HG03521 (cell line): Measurements from ENCODE around the gene AATF.
"Not testable (repeated sequence)": the region's sequence is repeated elsewhere in the genome, so short reads cannot be mapped to it uniquely, and the experiment has no call there.

ENCODE experiments used
- ATAC-seq: cut with Tn5 transposase; IDR thresholded peaks from one replicate; pipeline ENCODE4 v1.9.1; 2021; ENCODE audit warnings: mild to moderate bottlenecking, moderate library complexity; ENCODE audit not compliant: unreplicated experiment

The AATF gene

DNA sequence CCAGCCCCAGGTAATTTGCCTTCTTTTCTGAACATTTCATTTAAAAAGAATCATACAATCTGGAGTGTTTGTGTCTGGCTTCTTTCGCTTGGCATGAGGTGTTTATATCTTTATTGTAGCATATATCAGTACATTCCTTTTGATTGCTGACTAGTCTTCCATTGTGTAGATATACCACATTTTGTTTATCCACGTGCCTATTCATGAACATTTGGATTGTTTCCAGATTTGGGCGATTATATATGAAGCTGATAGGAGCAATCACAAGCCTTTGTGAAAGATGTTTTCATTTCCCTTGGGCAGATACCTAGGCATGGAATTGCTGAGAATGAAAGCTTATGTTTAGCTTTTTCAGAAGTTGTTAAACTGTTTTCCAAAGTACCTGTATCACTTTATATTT, 120.3 kb downstream of the AATF start:
- no peak for ATAC-seq

DNA sequence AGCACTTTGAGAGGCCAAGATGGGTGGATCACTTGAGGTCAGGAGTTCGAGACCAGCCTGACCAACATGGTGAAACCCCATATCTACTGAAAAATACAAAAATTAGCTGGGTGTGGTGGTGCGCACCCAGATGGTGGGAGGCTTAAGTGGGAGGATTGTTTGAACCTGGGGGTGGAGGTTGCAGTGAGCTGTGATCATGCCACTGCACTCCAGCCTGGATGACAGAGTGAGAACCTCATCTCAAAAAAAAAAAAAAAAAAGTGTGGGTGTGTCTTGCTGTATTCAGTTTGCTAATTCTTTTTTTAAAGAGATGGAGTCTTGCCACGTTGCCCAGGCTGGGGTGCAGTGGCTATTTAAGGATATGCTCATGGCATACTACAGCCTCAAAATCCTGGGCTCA, 124.7 kb downstream of the AATF start:
- ATAC-seq, result not testable (repeated sequence)

DNA sequence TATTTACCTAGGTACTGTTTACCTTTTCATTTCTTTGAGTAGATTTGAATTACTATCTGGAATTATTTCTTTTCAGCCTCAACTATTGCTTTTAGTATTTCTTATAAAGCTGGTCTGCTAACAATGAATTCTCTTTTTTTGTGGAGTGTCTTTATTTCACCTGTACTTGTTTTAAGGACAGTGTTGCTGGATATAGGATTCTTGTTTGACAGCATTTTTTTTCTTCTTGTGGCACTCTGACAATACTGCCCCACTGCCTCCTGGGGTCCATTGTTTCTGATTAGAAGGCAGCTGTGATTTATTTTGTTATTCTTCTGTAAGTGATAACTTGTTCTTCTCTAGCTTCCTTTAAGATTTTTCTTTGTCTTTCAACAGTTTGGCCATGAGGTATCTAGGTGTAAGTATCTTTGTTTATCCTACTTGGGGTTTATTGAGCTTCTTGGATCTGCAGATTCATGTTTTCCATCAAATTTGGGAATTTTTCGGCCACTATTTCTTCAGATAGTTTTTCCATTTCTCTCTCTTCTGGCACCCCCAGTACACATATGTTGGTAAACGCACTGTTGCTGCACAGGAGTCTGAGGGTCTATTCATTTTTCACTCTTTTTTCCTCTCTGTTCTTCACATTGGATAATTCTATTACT, 130.4 kb downstream of the AATF start:
- no peak for ATAC-seq

DNA sequence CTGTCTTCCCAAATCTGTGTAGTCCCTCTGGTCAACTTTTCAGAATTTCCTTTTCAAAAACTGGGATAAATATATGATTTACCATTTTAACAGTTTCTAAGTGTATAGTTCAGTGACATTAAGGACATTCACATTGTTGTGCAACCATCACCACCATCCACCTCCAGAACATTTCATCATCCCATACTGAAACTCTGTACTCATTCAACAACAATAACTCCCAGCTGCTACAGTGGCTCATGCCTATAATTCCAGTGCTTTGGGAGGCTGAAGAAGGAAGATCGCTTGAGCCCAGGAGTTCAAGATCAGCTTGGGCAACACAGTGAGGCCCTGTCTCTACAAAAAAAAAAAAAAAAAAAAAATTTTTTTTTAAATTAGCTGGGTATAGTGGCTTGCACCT, 131.0 kb downstream of the AATF start:
- ATAC-seq, result no peak

DNA sequence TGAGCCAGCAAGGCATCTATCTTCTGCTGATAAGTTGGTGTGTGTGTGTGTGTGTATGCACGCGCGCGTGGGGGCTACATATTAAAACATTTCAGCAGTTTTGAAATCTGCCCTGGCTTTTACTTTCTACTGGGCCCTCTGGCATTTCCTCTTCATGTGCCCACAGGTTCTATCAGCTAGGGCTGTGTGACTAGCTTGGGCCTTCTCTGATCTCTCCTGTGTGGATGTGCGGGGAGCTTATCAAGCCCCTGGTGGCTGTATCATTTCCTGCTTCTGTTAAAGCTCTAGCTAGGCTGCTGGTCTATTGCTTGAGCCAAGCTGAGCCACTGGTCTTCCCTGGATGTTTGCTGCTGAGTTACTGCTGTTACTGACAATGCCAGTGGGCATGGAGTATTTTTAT, 132.5 kb downstream of the AATF start:
- ATAC-seq, result no peak

DNA sequence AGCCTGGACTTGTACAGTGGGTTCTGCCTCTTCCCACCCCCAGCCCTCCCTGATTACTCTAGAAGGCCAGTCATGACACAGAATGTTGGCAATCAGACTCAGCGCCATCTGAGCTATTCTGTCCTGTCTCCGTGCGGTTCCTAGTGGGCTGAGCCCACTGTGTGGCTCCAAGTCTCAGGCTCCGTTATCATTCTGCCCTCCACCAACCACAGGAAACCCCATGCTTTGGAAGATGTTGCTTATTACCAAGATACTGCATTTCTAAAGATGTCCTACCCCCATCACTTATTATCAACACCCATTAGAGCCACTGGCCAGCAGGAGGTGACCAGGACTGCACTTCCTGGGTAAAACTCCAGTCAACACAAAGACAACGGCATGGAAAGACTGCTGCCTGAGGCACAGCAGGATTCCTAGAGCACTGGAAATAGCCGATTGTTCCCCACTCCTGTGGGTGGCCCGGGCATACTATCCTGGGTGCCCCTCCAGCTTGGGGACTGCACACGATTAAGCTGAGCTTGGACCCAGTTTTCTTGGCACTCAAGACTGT, 133.6 kb downstream of the AATF start:
- no peak for ATAC-seq

DNA sequence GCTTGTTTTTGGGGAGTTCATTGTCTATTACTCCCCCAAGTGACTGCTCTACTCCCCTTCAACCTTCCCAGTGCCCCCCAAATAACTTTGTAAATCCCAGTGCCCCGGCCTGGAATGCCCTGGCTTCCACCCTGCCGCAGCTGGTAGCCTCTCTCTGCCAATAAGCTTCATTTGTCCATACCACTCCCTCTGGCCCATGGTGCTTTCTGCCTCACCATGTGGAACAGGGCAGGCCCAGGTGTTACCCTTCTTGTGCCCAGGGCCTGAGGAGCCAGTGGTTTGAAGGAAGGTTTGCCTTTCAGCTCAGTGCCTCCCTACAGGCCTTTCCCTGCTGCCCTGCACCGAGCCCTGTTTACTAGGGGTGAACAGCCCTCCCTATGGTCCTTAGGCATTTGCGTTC, 134.2 kb downstream of the AATF start:
- ATAC-seq, result no peak

DNA sequence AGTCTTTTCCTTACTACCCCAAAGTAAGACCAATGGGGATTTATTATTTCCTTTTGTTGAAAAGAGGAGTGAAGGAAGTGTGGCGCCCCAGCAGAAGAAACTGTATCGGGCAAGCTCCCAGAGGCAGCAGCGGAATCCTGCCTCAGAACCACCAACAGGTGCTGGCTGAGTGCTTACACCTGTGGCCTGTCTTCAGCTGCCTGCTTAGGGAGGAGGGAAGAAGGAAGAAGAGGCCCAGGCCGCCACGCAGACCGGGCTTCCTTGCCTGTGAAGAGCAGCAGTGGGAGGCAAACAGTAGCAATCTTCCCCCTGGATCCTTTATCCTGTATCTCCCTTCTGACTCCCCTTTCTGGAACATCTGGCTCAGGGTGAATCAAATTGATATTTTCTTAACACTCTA, 134.7 kb downstream of the AATF start:
- no peak for ATAC-seq

DNA sequence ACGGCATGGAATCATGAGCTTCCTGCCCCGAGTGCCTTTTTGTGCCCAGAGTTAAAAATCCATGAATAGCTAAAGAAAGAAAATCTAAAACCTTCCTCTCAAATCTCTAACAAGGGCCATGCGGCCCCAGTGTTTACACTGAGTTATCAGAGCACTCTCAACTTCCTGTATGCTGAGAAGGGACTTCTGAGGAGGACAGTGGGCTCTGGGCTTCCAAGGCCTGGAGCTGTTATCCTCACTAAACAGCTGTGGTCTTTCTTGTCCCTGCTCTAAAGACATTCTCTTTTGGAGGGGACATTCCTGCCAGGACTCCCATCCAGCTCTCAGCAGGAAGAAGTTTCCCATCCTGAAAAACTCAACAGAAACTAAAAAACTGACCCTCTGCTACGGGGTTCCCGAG, 135.6 kb downstream of the AATF start:
- no peak for ATAC-seq

DNA sequence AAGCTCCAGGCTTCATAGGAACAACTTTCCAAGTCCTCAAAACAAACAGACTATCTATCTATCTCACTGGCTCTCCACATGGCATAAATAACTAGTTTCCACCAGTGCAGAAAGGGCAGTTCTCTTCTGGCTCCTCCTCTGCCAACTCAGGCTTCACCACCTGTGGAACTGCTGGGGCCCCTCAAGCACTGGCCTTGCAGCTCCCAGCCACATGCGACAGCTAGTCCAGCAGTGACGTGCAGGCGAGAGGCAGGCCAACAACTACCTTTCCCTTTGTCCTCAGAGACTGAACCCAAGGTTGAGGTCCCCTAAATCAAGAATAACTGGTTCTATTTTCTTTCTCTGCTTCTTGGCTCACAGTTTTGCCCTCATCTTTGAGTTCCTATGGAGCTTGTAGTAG, 137.6 kb downstream of the AATF start:
- ATAC-seq, result no peak

DNA sequence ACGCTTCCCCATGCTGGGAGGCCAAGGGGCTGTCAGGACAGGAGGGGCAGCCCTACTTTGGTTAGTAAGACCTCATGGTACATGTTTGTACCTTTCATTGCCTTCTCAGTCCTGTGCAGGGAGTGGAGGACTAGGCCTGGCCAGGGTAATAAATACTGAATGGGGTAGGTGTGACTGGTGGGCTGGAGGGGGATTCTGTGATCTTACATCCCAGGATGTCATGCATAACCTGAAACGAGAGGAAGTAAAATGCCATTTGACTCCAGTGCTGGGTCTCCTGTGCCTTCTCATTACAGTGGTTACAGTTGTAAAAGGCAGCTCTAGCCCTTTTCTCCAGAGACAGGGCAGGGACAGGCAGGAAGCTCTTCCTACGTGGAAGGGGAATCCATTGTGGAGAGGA, 138.2 kb downstream of the AATF start:
- no peak for ATAC-seq

DNA sequence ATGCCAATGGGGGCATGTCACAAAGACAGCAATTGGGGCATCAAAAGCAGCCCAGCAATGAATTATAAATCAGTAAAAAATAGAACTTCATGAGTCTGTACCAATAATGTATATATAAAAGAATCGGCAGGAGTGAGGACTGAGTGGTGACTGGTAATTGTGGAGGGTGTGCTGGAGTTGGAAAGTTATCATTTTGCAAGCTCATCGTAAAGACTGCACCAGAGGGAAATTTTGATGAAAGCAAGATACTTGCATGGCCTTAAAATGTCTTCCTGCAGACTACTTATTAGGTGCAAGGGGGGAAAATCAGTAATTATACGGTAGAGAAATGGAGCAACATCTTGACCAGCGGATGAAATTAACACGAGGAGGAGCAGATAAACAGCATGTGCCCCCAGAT, 138.9 kb downstream of the AATF start:
- no peak for ATAC-seq

DNA sequence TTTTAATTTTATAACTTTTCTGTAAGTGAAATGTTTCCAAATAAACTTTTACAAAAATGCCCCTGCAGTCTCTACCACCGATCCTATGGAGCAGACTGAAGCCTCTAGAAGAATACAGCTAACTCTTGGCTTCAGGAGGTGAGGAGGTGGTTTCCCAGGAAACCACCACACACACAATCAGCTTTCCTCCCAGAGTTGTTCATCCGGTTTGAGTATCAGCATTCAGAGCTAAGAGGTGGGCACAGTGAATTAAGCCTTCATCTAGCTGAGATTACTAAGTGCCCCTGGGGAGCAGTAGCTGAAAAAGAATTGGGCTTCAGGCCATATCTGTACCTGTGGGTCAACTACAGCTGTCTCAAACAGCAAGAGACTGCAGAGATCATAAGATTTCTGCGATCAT, 139.7 kb downstream of the AATF start:
- no peak for ATAC-seq

DNA sequence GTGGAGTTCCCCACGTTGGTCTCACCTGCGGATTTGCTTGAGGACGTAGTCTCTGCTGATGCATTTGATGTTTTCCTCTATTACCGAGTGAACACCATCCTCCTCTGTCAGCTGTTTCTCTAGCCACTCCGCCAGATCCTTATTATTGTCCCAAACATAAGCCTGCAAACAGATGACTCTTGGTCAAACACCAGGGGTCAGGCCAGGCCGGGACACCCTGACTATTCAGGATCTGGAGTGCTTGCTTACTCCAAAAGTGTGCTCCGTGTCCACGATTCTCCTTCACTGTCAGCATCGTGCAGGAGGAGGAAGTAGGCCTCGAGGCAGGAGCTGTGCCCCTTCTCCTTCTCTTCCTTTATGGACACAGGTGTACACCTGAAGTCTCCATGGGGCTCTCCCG, 140.2 kb downstream of the AATF start:
- ATAC-seq, result no peak

DNA sequence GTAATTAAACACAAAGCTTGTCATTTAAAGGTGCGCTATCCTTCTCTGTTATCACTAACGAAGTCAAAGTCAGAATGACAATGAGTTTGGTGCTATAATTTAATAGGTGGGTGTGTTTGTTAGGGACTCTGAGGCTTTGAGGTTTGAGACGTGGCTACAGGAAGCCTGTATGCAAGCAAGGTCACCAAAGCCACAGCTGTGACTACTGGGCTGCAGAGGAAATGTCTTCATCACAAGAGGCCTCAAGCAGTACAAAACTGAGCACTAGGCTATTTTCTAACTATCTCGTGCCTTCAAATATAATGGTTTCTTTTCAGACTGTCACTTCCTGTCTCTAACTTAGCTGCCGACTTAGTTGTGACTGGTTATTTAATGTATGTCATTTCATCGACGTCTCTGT, 141.2 kb downstream of the AATF start:
- ATAC-seq, result no peak

DNA sequence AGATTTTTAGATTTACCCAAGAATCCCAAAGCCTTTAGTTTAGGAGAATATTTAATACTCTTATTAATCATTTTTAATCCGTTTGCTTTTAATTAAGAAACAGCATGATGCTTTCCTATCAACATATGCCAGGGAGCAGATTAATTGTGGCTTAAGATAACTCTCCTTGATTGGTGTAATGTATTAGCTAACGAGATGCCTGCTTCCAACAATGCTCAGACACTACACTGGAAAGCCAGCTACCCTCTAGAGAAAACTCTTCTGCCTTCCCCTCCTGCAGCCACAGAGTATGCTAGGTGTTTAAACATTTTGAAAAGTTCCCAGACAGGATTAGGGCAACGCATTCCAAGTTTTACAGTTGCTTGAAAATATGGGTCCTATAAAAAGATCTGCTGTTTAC, 142.2 kb downstream of the AATF start:
- no peak for ATAC-seq

DNA sequence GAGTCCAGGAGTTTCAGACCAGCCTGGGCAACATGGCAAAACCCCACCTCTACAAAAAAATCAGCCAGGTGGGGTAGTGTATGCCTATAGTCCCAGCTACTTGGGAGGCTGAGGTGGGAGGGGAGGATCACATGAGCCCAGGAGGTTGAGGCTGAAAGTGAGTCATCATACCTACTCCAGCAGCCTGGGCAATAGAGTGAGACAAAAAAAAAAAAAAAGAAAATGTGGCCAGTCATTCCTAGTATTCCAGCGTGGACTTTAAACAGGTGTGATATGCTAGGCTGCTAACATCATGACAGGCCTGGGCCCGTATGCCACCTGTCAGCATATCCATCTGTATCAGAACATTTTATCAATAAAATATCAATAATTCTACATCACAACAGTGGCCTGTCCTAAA, 143.3 kb downstream of the AATF start:
- no peak for ATAC-seq

DNA sequence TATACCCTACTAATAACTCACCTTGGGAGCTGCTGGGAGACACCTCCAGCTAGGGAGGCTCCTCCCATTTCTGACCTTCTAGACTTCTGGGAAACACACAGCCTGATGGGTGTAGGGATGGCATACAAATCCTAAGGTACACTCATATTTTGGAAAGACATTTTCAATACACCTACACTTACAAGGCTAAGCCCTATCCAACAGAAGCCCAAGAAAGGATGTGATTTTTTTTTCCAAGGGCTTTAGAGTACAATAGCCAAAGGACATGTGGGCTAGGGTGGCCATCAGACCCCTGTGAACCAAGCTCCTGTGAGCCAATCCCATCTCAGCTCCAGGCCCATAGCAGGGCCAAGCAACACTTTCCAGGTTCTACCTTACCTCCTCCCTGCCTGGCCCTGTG, 143.9 kb downstream of the AATF start:
- ATAC-seq, result no peak

DNA sequence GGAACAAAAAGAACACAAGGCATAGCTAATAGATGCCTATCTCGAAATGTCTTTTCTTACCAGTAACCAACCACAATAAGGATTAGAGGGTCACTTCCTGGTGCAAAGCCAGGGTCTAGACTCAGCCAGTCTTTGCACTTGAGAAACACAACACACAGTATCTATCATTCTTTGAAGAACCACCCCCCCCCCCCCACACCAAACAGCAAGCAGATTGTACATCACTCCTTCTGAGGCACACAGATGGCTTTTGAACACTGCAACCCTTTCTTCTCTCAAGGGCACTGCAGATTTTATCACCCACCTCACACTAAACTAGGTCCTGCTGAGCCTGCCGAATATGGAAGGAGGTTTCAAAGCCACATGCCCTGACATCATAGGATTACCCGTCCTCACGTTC, 145.6 kb downstream of the AATF start:
- no peak for ATAC-seq

DNA sequence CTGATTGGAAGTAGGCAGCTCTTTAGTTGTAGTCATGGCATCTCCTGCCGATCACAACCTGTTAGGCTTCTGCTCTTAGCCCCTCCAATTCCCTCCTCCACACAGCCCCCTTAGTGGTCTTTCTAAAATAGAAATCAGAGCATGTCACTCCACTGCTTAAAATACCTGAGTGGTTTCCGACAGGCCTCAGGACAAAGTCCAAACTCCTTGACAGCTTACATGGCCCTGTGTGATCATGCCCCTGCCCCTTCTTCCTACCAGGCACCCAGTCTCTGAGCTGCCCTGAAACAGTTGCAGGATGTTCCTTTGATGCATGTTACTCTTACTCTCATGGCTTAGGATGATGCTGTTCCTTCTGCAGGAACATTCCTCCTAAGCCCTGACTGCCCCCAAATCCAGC, 147.3 kb downstream of the AATF start:
- no peak for ATAC-seq

DNA sequence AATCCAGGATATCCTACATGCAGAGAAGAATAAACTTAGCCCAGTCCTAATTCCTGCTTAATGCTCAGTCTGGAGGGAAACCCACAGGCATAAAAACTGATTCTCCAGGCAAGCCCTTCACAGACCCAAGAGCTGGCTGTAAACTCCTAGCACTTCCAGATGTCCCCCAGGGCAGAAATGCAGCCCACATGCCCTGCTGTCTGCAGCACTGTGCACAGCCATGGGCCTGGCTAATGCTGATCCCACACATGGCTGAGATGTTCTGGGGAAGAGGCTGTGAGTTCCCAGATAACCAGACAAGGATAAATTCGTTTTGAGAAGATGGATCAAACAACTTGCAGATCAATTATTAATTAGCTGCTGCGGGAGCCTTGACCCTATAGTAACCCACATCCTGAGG, 148.4 kb downstream of the AATF start:
- ATAC-seq, result no peak

DNA sequence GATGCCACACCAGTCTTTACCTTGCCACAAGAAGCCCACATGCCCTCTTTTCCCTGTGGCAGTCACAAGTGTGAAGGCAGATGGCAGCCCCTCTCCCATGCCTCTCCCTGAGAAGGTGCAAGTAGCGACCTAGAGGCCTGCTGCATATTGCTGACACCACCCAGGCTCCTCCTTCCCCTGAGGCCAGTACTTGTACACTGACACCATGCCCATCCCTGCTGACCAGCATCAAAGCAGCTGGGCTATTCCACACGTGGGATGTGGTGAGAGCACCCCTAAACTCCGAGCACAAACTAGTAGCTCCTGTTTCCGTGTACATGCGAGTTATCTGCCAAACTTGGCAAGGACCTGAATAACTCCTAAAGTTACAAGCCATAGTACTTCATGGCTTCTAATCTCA, 149.4 kb downstream of the AATF start:
- ATAC-seq, result no peak

DNA sequence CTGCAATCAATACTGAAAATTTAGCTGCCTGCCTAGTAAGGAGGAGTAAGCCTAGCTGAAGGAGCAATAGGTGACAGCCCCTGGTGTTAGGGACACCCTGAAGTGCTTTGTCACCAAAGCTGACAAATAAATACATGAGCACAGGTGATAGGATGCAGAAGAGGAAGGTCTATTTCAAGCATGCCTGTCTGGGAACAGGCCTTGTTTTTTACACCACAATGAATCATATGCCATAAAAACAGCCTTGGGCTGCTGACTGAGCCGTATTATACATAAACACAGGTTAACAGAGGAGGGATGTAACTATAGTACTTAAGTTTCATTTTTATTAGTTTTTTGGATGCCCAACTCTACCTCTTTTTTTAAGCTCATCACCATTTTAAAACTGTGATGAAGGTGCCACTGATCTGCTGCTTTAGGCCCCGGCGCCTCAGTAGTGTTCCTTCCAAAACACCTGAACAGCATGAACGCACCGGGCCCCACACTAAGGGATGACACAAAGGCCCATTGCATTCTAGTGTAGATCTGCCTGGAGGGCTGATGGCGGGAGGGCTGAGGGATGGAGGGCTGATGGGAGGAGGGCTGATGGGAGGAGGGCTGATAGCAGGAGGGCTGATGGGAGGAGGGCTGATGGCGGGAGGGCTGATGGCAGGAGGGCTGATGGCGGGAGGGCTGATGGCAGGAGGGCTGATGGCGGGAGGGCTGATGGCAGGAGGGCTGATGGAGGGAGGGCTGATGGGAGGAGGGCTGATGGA, 150.3 kb downstream of the AATF start:
- ATAC-seq, result no peak
